Measurements from ENCODE around the gene COA5. TPM values are rescaled to one million over a fixed set of nuclear protein-coding genes. Genes with fewer than 3 reads are reported as not detected.

Gene COA5
- total RNA-seq, 1 donor from 2014 or later, result 33.1 TPM

DNA sequence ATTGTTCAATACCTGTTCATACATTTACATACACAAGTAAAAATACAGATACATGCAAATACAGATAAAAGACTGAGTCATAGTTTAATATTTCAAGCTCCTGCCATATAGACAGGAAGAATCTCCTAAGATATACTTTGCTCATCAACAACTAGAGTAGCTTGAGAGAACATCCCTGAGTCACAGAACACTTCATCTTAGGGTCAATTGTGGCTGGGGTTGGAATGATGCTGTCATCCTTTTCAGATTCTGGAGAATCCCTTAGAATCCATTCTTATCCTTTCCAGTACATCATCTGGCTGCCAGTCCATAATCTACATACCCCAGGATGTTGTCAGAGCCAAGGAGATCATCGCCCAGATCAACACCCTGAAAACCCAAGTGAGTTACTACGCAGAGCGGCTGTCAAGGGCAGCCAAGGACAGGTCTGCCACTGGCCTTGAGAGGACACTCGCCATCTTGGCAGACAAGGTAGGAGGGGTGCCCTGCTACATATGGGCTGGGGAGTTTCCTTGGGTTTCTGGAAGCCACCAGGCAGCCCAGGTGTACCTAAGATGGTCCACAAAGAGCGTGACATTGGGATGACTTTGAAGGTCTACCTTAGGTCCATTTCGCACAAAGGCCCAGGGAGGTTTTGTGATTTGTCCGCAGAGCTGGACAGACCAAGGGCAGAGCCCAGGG, 55.7 kb downstream of the COA5 start:
- TF ChIP-seq, protein P1, sequence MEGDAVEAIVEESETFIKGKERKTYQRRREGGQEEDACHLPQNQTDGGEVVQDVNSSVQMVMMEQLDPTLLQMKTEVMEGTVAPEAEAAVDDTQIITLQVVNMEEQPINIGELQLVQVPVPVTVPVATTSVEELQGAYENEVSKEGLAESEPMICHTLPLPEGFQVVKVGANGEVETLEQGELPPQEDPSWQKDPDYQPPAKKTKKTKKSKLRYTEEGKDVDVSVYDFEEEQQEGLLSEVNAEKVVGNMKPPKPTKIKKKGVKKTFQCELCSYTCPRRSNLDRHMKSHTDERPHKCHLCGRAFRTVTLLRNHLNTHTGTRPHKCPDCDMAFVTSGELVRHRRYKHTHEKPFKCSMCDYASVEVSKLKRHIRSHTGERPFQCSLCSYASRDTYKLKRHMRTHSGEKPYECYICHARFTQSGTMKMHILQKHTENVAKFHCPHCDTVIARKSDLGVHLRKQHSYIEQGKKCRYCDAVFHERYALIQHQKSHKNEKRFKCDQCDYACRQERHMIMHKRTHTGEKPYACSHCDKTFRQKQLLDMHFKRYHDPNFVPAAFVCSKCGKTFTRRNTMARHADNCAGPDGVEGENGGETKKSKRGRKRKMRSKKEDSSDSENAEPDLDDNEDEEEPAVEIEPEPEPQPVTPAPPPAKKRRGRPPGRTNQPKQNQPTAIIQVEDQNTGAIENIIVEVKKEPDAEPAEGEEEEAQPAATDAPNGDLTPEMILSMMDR (IDR thresholded peaks at IDR 0.05), result no peak
- Mint-ChIP-seq H3K4me3 (ENCODE audit: unreplicated experiment) (no peak overlapping the region), H3K27ac (ENCODE audit: unreplicated experiment) (no peak overlapping the region), H3K27me3 (ENCODE audit: unreplicated experiment) (no peaks in the 10 kb centered on the region), H3K9me3 (ENCODE audit: unreplicated experiment) (no peaks in the 10 kb centered on the region), H3K4me1 (ENCODE audit: unreplicated experiment) (no peaks in the 10 kb centered on the region), H3K36me3 (ENCODE audit: unreplicated experiment) (peaks cover 21% of the 10 kb centered on the region)
- DNase-seq (ENCODE audit: extremely low spot score, unreplicated experiment), result peak; percentile 60

DNA sequence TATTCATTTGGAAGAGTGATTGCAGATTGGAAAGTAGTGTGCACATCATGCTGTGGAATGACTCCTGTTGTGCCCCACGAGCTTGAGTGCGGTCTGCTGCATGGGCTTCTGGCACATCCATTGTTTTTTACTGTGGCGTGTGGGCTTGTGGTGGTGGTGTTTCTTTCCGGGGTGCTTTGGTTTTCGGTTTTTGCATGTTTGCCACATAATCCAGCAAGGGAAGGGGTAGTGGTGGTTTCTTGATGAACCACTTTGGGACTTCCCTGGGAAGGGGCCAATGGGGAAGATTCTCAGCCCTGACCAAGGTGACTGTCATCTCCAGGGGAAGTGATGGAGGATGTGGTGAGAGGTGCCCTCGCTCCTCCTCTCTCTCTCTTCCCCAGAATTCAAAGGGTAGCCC, 57.0 kb downstream of the COA5 start:
- DNase-seq (ENCODE audit: extremely low spot score, unreplicated experiment), result no peak
- Mint-ChIP-seq H3K36me3 (ENCODE audit: unreplicated experiment) (peaks cover 26% of the 10 kb centered on the region), H3K4me3 (ENCODE audit: unreplicated experiment) (no peak overlapping the region), H3K4me1 (ENCODE audit: unreplicated experiment) (no peaks in the 10 kb centered on the region), H3K9me3 (ENCODE audit: unreplicated experiment) (no peaks in the 10 kb centered on the region), H3K27ac (ENCODE audit: unreplicated experiment) (no peak overlapping the region), H3K27me3 (ENCODE audit: unreplicated experiment) (no peaks in the 10 kb centered on the region)
- TF ChIP-seq, protein P1 (IDR thresholded peaks at IDR 0.05), result no peak

DNA sequence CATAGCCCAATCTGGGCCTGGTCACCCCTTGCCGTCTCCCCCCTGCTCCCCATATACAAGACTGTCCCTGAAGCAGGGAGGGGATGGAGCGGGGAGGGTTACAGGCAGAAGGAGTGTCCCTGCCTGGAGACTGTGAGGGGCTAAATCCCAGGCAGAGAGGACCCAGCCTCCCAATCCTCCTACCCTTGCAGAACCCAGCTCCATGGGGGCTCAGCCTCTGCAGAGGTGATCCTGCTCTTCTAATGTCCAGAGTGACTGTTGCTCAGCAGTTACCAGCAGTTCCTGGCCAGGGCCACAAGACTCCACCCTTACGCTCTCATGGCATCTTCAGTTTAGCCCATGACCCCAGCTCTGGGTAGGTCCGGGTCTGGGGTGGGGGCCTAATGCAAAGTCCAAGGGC, 58.1 kb downstream of the COA5 start:
- Mint-ChIP-seq H3K27me3 (ENCODE audit: unreplicated experiment) (no peaks in the 10 kb centered on the region), H3K36me3 (ENCODE audit: unreplicated experiment) (peaks cover 33% of the 10 kb centered on the region), H3K27ac (ENCODE audit: unreplicated experiment) (no peak overlapping the region), H3K4me1 (ENCODE audit: unreplicated experiment) (no peaks in the 10 kb centered on the region), H3K4me3 (ENCODE audit: unreplicated experiment) (no peak overlapping the region), H3K9me3 (ENCODE audit: unreplicated experiment) (no peaks in the 10 kb centered on the region)
- TF ChIP-seq, protein P1 (IDR thresholded peaks at IDR 0.05), result no peak
- DNase-seq (ENCODE audit: extremely low spot score, unreplicated experiment), result no peak

Other genes starting within 250 kb of the COA5 start
- gene INPP4A, start 163.7 kb downstream of the COA5 start, total RNA-seq, result 31.4 and 31.5 TPM in 2 replicates
- 44.3 and 45.7 TPM in 2 replicates for gene UNC50, start 77 bp upstream of the COA5 start, total RNA-seq
- 0.38 TPM in 1 of 2 replicates, not detected in the other for gene MGAT4A, start 122.6 kb upstream of the COA5 start, total RNA-seq